Caco-2 (cell line): ENCODE data around the gene PTPN14. TPM values are rescaled to one million over a fixed set of nuclear protein-coding genes. Genes with fewer than 3 reads are reported as not detected.

ENCODE experiments used
- BruUV-seq: library from RNA; stranded (reverse); fragments of 400-500 nt; replicated peaks from 2 replicates; lab custom pipeline; 2021; lab: Mats Ljungman, UMichigan
- CTCF ChIA-PET: fragments of 300-600 bp; sonication (Branson Sonifier 250); formaldehyde crosslinking; loops from one replicate; lab custom pipeline; 2022; ENCODE audit warnings: antibody characterized with exemption; lab: Charles Lee
- POLR2A ChIA-PET: fragments of 300-600 bp; sonication (Branson Sonifier 250); formaldehyde crosslinking; loops from one replicate; lab custom pipeline; 2022; ENCODE audit warnings: antibody characterized with exemption; lab: Charles Lee
- DNase-seq, 2 experiments: peaks; one replicate each; pipeline versions ENCODE4 v3.0.0 to v3.0.0-alpha.2; 2020 to 2022
- H3K27me3 ChIP-seq: replicated peaks from 2 replicates; pipeline ENCODE4 v1.6.0; 2011; ENCODE audit warnings: low read length; ENCODE audit not compliant: control insufficient read depth, insufficient read depth
- H3K36me3 ChIP-seq: 2 replicates; pipeline ENCODE4 v1.5.1; 2011; ENCODE audit warnings: low read length; ENCODE audit not compliant: control insufficient read depth, insufficient read depth
- H3K4me1 ChIP-seq: fragments of 250-450 bp; sonication (Bioruptor Pico); 2 replicates; pipeline ENCODE4 v1.5.1; 2020; ENCODE audit warnings: mild to moderate bottlenecking
- H3K4me3 ChIP-seq: 2 replicates; pipeline ENCODE4 v1.5.1; 2011; ENCODE audit warnings: low read depth, mild to moderate bottlenecking, control low read depth, low read length
- H3K9me3 ChIP-seq: fragments of 250-450 bp; sonication (Bioruptor Pico); 2 replicates; pipeline ENCODE4 v1.5.1; 2020; ENCODE audit warnings: mild to moderate bottlenecking, moderate library complexity
- H3K27ac Mint-ChIP-seq: one replicate; pipeline ENCODE4 v1.8.0; 2022; ENCODE audit warnings: mixed read lengths; ENCODE audit not compliant: unreplicated experiment
- H3K27me3 Mint-ChIP-seq: one replicate; pipeline ENCODE4 v1.8.0; 2022; ENCODE audit warnings: mixed read lengths; ENCODE audit not compliant: insufficient read depth, unreplicated experiment
- H3K36me3 Mint-ChIP-seq: one replicate; pipeline ENCODE4 v1.8.0; 2022; ENCODE audit warnings: mild to moderate bottlenecking, mixed read lengths; ENCODE audit not compliant: insufficient read depth, unreplicated experiment
- H3K4me1 Mint-ChIP-seq: one replicate; pipeline ENCODE4 v1.8.0; 2022; ENCODE audit warnings: low read depth, mixed read lengths; ENCODE audit not compliant: unreplicated experiment
- H3K4me3 Mint-ChIP-seq: one replicate; pipeline ENCODE4 v1.8.0; 2022; ENCODE audit warnings: mild to moderate bottlenecking, moderate library complexity, mixed read lengths; ENCODE audit not compliant: unreplicated experiment
- H3K9me3 Mint-ChIP-seq: one replicate; pipeline ENCODE4 v1.8.0; 2022; ENCODE audit warnings: mixed read lengths; ENCODE audit not compliant: unreplicated experiment
- intact Hi-C: fragments of 100-400 bp; cut with micrococcal nuclease; formaldehyde crosslinking; loops from one replicate; pipeline ENCODE4 v1.10.0; 2022; ENCODE audit not compliant: unreplicated experiment
- total RNA-seq: library from RNA; stranded (reverse); gene quantifications from 2 replicates; pipeline ENCODE4 v1.2.3, GENCODE V29; 2022
- TF ChIP-seq, protein P1 (sequence below), 2 experiments: fragments of 200-600 bp in 1 of 2; IDR thresholded peaks; 1 replicate in 1 of 2; 2 replicates in 1 of 2; pipeline versions ENCODE4 v1.5.1 to v1.8.0; 2011 to 2022; ENCODE audit warnings: antibody characterized with exemption in 1 of 2, control low read depth in 1 of 2, inconsistent platforms in 1 of 2, low read depth in 1 of 2, low read length in 1 of 2, mild to moderate bottlenecking in 1 of 2, moderate library complexity in 1 of 2; ENCODE audit not compliant: insufficient read depth in 1 of 2, severe bottlenecking in 1 of 2, unreplicated experiment in 1 of 2

PTPN14 gene
- total RNA-seq, 1 experiment from 2014 or later: 103 TPM

DNA sequence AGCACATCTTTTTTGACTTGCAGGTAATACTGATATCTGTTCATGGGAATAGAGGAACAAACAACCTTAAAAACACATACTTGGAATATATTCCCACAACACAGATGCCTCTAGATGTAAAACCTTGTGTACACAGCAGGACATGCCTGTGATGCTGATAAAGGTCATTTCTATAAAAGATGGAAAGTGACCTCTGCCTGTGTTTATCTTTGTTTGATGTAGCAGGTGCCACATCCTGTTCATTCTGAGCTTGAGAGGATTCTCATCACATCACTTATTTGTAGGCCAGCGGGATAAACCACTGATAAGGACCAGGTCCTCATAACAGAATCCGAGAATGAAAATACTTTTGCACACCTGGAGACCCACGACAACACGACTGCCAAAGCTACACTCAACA is 136.7 kb downstream of the PTPN14 start:
- Mint-ChIP-seq H3K4me3 (peak overlapping the region; percentile 34), H3K36me3 (peaks cover 41% of the 10 kb centered on the region), H3K9me3 (no peaks in the 10 kb centered on the region), H3K27me3 (no peaks in the 10 kb centered on the region), H3K27ac (peak overlapping the region; percentile 75), H3K4me1 (peaks cover 34% of the 10 kb centered on the region)
- H3K4me1 ChIP-seq: peaks cover 51% of the 10 kb centered on the region
- no peaks in the 10 kb centered on the region for H3K9me3 ChIP-seq
- peak; percentile 76 to 77 for DNase-seq
- ChIA-PET POLR2A (interaction anchor here (0.6 to 1.8 kb wide), 5 partner anchors 18 to 137 kb away, joined by 3 to 18 read pairs (median 3); partner anchors contain the start of gene PTPN14), CTCF (interaction anchor here (0.8 to 1.5 kb wide), 4 partner anchors 11 to 170 kb away, joined by 3 to 5 read pairs (median 4); no protein-coding TSS in a partner anchor)
- no TSS peak for BruUV-seq
- intact Hi-C loops: loop anchor here (1.0 to 2.0 kb wide), 8 partner anchors 10 to 137 kb away; partner anchors contain the start of gene PTPN14
- H3K36me3 ChIP-seq: no peaks in the 10 kb centered on the region
- TF ChIP-seq, protein P1, sequence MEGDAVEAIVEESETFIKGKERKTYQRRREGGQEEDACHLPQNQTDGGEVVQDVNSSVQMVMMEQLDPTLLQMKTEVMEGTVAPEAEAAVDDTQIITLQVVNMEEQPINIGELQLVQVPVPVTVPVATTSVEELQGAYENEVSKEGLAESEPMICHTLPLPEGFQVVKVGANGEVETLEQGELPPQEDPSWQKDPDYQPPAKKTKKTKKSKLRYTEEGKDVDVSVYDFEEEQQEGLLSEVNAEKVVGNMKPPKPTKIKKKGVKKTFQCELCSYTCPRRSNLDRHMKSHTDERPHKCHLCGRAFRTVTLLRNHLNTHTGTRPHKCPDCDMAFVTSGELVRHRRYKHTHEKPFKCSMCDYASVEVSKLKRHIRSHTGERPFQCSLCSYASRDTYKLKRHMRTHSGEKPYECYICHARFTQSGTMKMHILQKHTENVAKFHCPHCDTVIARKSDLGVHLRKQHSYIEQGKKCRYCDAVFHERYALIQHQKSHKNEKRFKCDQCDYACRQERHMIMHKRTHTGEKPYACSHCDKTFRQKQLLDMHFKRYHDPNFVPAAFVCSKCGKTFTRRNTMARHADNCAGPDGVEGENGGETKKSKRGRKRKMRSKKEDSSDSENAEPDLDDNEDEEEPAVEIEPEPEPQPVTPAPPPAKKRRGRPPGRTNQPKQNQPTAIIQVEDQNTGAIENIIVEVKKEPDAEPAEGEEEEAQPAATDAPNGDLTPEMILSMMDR (IDR thresholded peaks at IDR 0.05; ENCODE audit: insufficient read depth in 1 of 2, low read depth in 1 of 2, low read length in 1 of 2, severe bottlenecking in 1 of 2, unreplicated experiment in 1 of 2): no peak
- H3K27me3 ChIP-seq: no peaks in the 10 kb centered on the region
- H3K4me3 ChIP-seq: no peak overlapping the region

DNA sequence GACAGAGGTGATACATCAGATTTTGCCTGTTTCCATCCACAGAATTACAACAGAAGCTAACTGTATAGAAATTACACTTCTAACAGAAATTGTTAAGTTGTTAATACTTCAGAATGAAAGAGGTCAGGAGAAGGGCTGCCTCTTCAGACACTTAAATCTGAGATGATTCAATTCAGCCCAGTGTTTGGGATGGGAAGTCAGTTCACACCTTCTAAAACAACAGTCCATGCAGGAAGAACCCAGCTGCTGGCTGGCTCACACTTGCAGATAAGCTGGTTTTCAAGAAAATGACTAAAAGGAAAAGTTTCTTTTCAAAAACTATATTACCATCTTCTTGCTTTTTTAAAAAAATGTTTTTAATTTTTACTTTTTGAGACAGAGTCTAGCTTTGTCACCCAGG is 138.1 kb downstream of the PTPN14 start:
- H3K27me3 Mint-ChIP-seq: no peaks in the 10 kb centered on the region

DNA sequence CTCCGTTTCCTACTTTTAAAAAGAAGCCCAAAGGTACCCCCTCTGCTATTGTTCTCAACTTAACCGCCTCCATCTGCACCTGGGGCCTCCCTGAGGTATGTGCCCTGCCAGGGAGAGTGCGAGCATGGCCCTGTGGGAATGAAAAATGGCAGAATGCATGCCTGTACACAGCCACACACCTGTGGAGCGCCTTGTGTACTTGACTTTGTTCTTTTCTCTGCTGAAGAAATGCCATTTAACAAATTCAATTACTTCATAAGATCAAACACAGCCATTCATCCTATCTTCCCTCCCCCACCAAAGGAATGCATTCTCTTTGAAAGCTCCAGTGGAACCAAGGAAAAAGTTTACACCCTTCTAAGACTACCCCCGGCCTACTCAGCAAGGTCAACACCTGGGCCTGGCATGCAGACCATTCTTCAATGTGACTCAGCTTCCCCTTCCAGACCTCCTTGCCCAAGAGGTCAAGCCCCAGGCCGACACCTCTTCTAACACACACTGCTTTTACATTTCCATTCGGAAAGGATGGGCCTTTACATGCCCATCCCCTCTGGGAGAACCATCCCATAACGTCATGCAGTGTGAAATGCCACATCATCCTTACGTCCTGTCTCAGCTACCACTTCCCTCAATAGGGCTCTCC is 146.7 kb downstream of the PTPN14 start:
- Histone ChIP-seq H3K4me1 (peaks cover 33% of the 10 kb centered on the region), H3K9me3 (no peaks in the 10 kb centered on the region), H3K27me3 (no peaks in the 10 kb centered on the region), H3K36me3 (no peaks in the 10 kb centered on the region; the same call in 1 of the 2 replicates), H3K4me3 (no peak overlapping the region)
- H3K4me1 Mint-ChIP-seq: peaks cover 15% of the 10 kb centered on the region
- H3K27ac Mint-ChIP-seq: peak overlapping the region; percentile 36
- TF ChIP-seq, protein P1 (IDR thresholded peaks at IDR 0.05; ENCODE audit: insufficient read depth in 1 of 2, low read depth in 1 of 2, low read length in 1 of 2, severe bottlenecking in 1 of 2, unreplicated experiment in 1 of 2): no peak
- H3K9me3 Mint-ChIP-seq: no peaks in the 10 kb centered on the region
- H3K36me3 Mint-ChIP-seq: peaks cover 49% of the 10 kb centered on the region
- CTCF ChIA-PET: no interaction called here
- DNase-seq: peak; percentile 70 to 77
- no peaks in the 10 kb centered on the region for H3K27me3 Mint-ChIP-seq
- intact Hi-C loops: loop anchor here (1.0 kb wide), 2 partner anchors 10 to 43 kb away; no protein-coding TSS in a partner anchor
- H3K4me3 Mint-ChIP-seq: peak overlapping the region; percentile 10
- POLR2A ChIA-PET: interaction anchor here (0.6 to 1.5 kb wide), 3 partner anchors 69 to 510 kb away, joined by 3 to 5 read pairs (median 5); partner anchors contain the start of gene PTPN14
- no TSS peak for BruUV-seq

More for the DNA sequence above, 138.1 kb downstream of the PTPN14 start:
- intact Hi-C loops: no loop called here
- CTCF ChIA-PET: no interaction called here
- H3K4me1 Mint-ChIP-seq: peaks cover 25% of the 10 kb centered on the region
- TF ChIP-seq, protein P1 (IDR thresholded peaks at IDR 0.05; ENCODE audit: insufficient read depth in 1 of 2, low read depth in 1 of 2, low read length in 1 of 2, severe bottlenecking in 1 of 2, unreplicated experiment in 1 of 2): no peak
- H3K9me3 Mint-ChIP-seq: no peaks in the 10 kb centered on the region
- H3K9me3 ChIP-seq: no peaks in the 10 kb centered on the region
- no TSS peak for BruUV-seq
- no peak overlapping the region for H3K27ac Mint-ChIP-seq
- H3K27me3 ChIP-seq: no peaks in the 10 kb centered on the region
- H3K36me3 Mint-ChIP-seq: peaks cover 33% of the 10 kb centered on the region
- no peak for DNase-seq
- no peaks in the 10 kb centered on the region; the same call in 1 of the 2 replicates for H3K36me3 ChIP-seq
- no peak overlapping the region for H3K4me3 Mint-ChIP-seq
- H3K4me3 ChIP-seq: no peak overlapping the region
- POLR2A ChIA-PET: interaction anchor here (1.8 kb wide), 1 partner anchor 138 kb away, joined by 8 read pairs; the partner anchor contains the start of gene PTPN14
- H3K4me1 ChIP-seq: peaks cover 37% of the 10 kb centered on the region
